H1 (cell line): ENCODE measurements around the gene IRS1. TPM values are rescaled to one million over a fixed set of nuclear protein-coding genes. Genes with fewer than 3 reads are reported as not detected.

Experiments used
- CTCF ChIA-PET: fragments of 300-600 bp; sonication (Branson Sonifier 250); formaldehyde crosslinking; loops from one replicate; lab custom pipeline; 2021; ENCODE audit not compliant: partially characterized antibody; lab: Charles Lee
- POLR2A ChIA-PET: fragments of 300-600 bp; sonication (Branson Sonifier 250); formaldehyde crosslinking; loops from one replicate; lab custom pipeline; 2021; ENCODE audit warnings: inconsistent platforms; ENCODE audit not compliant: partially characterized antibody; lab: Charles Lee
- DNase-seq, 2 experiments: peaks; one replicate each; pipeline versions ENCODE4 v3.0.0 to v3.0.0-alpha.2; 2010 to 2022; ENCODE audit warnings: low spot score in 2 of 2, low read depth in 1 of 2, mixed read lengths in 1 of 2
- FAIRE-seq: peaks from 2 replicates; lab custom pipeline; 2011; peaks lifted over from hg19 to GRCh38; lab: Jason Lieb, UNC
- H2AFZ ChIP-seq: 2 replicates; pipeline ENCODE4 v1.8.1; 2012; ENCODE audit warnings: low read length, inconsistent platforms
- H2AK5ac ChIP-seq: 2 replicates; pipeline ENCODE4 v1.6.1; 2013; ENCODE audit warnings: low read depth, low read length
- H2BK120ac ChIP-seq: replicated peaks from 2 replicates; pipeline ENCODE3; 2013; ENCODE audit warnings: low read depth, low read length, inconsistent platforms
- H2BK12ac ChIP-seq: 2 replicates; pipeline ENCODE4 v1.6.1; 2013; ENCODE audit warnings: low read depth, low read length
- H2BK15ac ChIP-seq: 2 replicates; pipeline ENCODE4 v1.6.1; 2013; ENCODE audit warnings: low read length
- H2BK20ac ChIP-seq: 2 replicates; pipeline ENCODE4 v1.6.1; 2013; ENCODE audit warnings: low read length
- H2BK5ac ChIP-seq: 2 replicates; pipeline ENCODE4 v1.6.1; 2013; ENCODE audit warnings: low read depth, low read length
- H3K14ac ChIP-seq: 2 replicates; pipeline ENCODE4 v1.6.1; 2013; ENCODE audit warnings: inconsistent platforms; ENCODE audit not compliant: insufficient read length
- H3K18ac ChIP-seq: 2 replicates; pipeline ENCODE4 v1.6.1; 2013; ENCODE audit warnings: low read length; ENCODE audit errors: extremely low read depth
- H3K23ac ChIP-seq: 2 replicates; pipeline ENCODE4 v1.6.1; 2013; ENCODE audit warnings: inconsistent platforms; ENCODE audit not compliant: insufficient read length
- H3K23me2 ChIP-seq: 2 replicates; pipeline ENCODE4 v1.6.1; 2013; ENCODE audit warnings: low read depth, low read length
- H3K27ac ChIP-seq: 2 replicates; pipeline ENCODE4 v1.6.1; 2011; ENCODE audit warnings: low read depth, low read length, inconsistent platforms
- H3K27me3 ChIP-seq, 4 experiments: replicated peaks in 1 of 4; 1 replicate in 1 of 4; 2 replicates in 3 of 4; pipeline versions ENCODE4 v1.6.1 to v1.8.1; 2011 to 2013; ENCODE audit warnings: low read length in 3 of 4, mild to moderate bottlenecking in 3 of 4, inconsistent platforms in 2 of 4, mixed read lengths in 2 of 4, moderate library complexity in 1 of 4; ENCODE audit not compliant: control insufficient read depth in 3 of 4, insufficient read depth in 3 of 4; ENCODE audit errors: extremely low read depth in 1 of 4
- H3K36me3 ChIP-seq, 4 experiments: 2 replicates each; pipeline versions ENCODE4 v1.6.1 to v1.8.1; 2011 to 2013; ENCODE audit warnings: mild to moderate bottlenecking in 4 of 4, low read length in 3 of 4, moderate library complexity in 2 of 4, control low read depth in 1 of 4, inconsistent platforms in 1 of 4; ENCODE audit not compliant: insufficient read depth in 4 of 4, control insufficient read depth in 2 of 4
- H3K4ac ChIP-seq: replicated peaks from 2 replicates; pipeline ENCODE3; 2013; ENCODE audit warnings: low read length, low read depth, mixed read lengths, inconsistent platforms; ENCODE audit not compliant: insufficient read length
- H3K4me1 ChIP-seq, 4 experiments: replicated peaks in 1 of 4; 1 replicate in 1 of 4; 2 replicates in 3 of 4; pipeline versions ENCODE4 v1.6.1 to v1.8.1; 2011 to 2013; ENCODE audit warnings: low read length in 3 of 4, inconsistent platforms in 2 of 4, mixed read lengths in 1 of 4; ENCODE audit not compliant: insufficient read depth in 4 of 4, control insufficient read depth in 3 of 4
- H3K4me2 ChIP-seq, 2 experiments: 2 replicates each; pipeline versions ENCODE4 v1.6.1 to v1.8.1; 2011 to 2013; ENCODE audit warnings: low read depth in 2 of 2, low read length in 2 of 2, control low read depth in 1 of 2, inconsistent platforms in 1 of 2, mild to moderate bottlenecking in 1 of 2; ENCODE audit not compliant: insufficient read depth in 1 of 2
- H3K4me3 ChIP-seq, 4 experiments: fragments of 200-600, 300-600 bp in 1 of 4; sonication (generic), shearing (Covaris generic), sonication (Bioruptor Twin) in 1 of 4; 2 replicates each; pipeline versions ENCODE4 v1.5.1 to v1.8.1; 2011 to 2016; ENCODE audit warnings: low read length in 4 of 4, low read depth in 3 of 4, control low read depth in 2 of 4, inconsistent platforms in 2 of 4, mild to moderate bottlenecking in 2 of 4, mixed read lengths in 1 of 4, moderate library complexity in 1 of 4; ENCODE audit not compliant: insufficient read depth in 2 of 4; ENCODE audit errors: extremely low read depth in 1 of 4
- H3K56ac ChIP-seq: replicated peaks from 2 replicates; pipeline ENCODE3; 2013; ENCODE audit warnings: low read depth, mild to moderate bottlenecking, mixed read lengths, low read length, inconsistent platforms; ENCODE audit not compliant: insufficient read length
- H3K79me1 ChIP-seq: 2 replicates; pipeline ENCODE4 v1.6.1; 2013; ENCODE audit warnings: low read depth, low read length, control low read depth
- H3K79me2 ChIP-seq, 2 experiments: 2 replicates each; pipeline versions ENCODE4 v1.6.1 to v1.8.1; 2012 to 2013; ENCODE audit warnings: low read length in 2 of 2, mild to moderate bottlenecking in 2 of 2, inconsistent platforms in 1 of 2; ENCODE audit not compliant: insufficient read depth in 2 of 2, control insufficient read depth in 1 of 2
- H3K9ac ChIP-seq, 4 experiments: replicated peaks in 1 of 4; 1 replicate in 1 of 4; 2 replicates in 3 of 4; pipeline versions ENCODE4 v1.6.1 to v1.8.1; 2011 to 2013; ENCODE audit warnings: low read depth in 3 of 4, low read length in 3 of 4, control low read depth in 2 of 4, mild to moderate bottlenecking in 2 of 4, moderate library complexity in 2 of 4, inconsistent platforms in 1 of 4; ENCODE audit errors: extremely low read depth in 1 of 4
- H3K9me3 ChIP-seq, 2 experiments: 2 replicates each; pipeline versions ENCODE4 v1.6.1 to v1.8.1; 2012 to 2013; ENCODE audit warnings: mild to moderate bottlenecking in 2 of 2, moderate library complexity in 2 of 2, control low read depth in 1 of 2, inconsistent platforms in 1 of 2, low read depth in 1 of 2, low read length in 1 of 2, mixed read lengths in 1 of 2; ENCODE audit not compliant: insufficient read depth in 2 of 2
- H4K20me1 ChIP-seq, 2 experiments: replicated peaks in 1 of 2; 2 replicates each; pipeline versions ENCODE3 to v1.8.1; 2011 to 2013; ENCODE audit warnings: inconsistent platforms in 2 of 2, low read length in 2 of 2, mild to moderate bottlenecking in 1 of 2; ENCODE audit not compliant: insufficient read depth in 2 of 2, control insufficient read depth in 1 of 2
- H4K5ac ChIP-seq: 2 replicates; pipeline ENCODE4 v1.6.1; 2013; ENCODE audit warnings: low read length, low read depth, mixed read lengths, inconsistent platforms; ENCODE audit not compliant: insufficient read length
- H4K8ac ChIP-seq: 2 replicates; pipeline ENCODE4 v1.8.0; 2013; ENCODE audit warnings: mild to moderate bottlenecking, moderate library complexity, low read length, inconsistent platforms; ENCODE audit not compliant: insufficient read depth; ENCODE audit errors: extremely low read depth
- H4K91ac ChIP-seq: replicated peaks from 2 replicates; pipeline ENCODE3; 2013; ENCODE audit warnings: low read length, mixed read lengths, inconsistent platforms; ENCODE audit not compliant: insufficient read length
- BCL11A ChIP-seq, 2 experiments: IDR thresholded peaks; one replicate each; pipeline ENCODE4 v1.6.1; 2011; ENCODE audit warnings: low read depth in 2 of 2, low read length in 2 of 2, mild to moderate bottlenecking in 2 of 2
- E2F6 ChIP-seq: IDR thresholded peaks from 2 replicates; pipeline ENCODE4 v1.6.1; 2012; ENCODE audit warnings: inconsistent platforms
- EGR1 ChIP-seq: IDR thresholded peaks from 2 replicates; pipeline ENCODE4 v1.6.1; 2011; ENCODE audit warnings: low read depth, low read length, borderline replicate concordance
- KDM1A ChIP-seq: fragments of 200-600, 300-600 bp; sonication (generic); IDR thresholded peaks from 2 replicates; pipeline ENCODE4 v1.7.1; 2016; ENCODE audit warnings: mild to moderate bottlenecking, low read length, borderline replicate concordance
- MAFK ChIP-seq: IDR thresholded peaks from 2 replicates; pipeline ENCODE4 v1.6.1; 2012; ENCODE audit warnings: low read depth, mild to moderate bottlenecking, improper control_type of control experiment, low read length
- POLR2A ChIP-seq, 2 experiments: IDR thresholded peaks; 1 replicate in 1 of 2; 2 replicates in 1 of 2; pipeline ENCODE4 v1.6.1; 2011; ENCODE audit warnings: low read depth in 2 of 2, low read length in 2 of 2, mild to moderate bottlenecking in 2 of 2; ENCODE audit errors: control extremely low read depth in 1 of 2
- POU5F1 ChIP-seq: IDR thresholded peaks from 2 replicates; pipeline ENCODE4 v1.6.1; 2011; ENCODE audit warnings: low read depth, mild to moderate bottlenecking, low read length, moderate library complexity
- RBBP5 ChIP-seq: IDR thresholded peaks from 2 replicates; pipeline ENCODE4 v1.7.1; 2012; ENCODE audit warnings: low read depth, mild to moderate bottlenecking, inconsistent platforms, low read length, moderate library complexity, borderline replicate concordance
- RXRA ChIP-seq: IDR thresholded peaks from 2 replicates; pipeline ENCODE4 v1.6.1; 2011; ENCODE audit warnings: low read depth, mild to moderate bottlenecking, low read length, moderate library complexity; ENCODE audit not compliant: insufficient read depth
- SAP30 ChIP-seq: fragments of 300-600 bp; sonication (generic); IDR thresholded peaks from 2 replicates; pipeline ENCODE4 v1.7.1; 2012; ENCODE audit warnings: low read length, moderate library complexity, mild to moderate bottlenecking, inconsistent platforms; ENCODE audit not compliant: insufficient read depth, insufficient replicate concordance
- SIN3A ChIP-seq, 2 experiments: IDR thresholded peaks in 1 of 2; conservative IDR thresholded peaks in 1 of 2; 2 replicates each; pipeline ENCODE4 v1.6.1; 2011 to 2012; ENCODE audit warnings: low read length in 2 of 2, improper control_type of control experiment in 1 of 2, low read depth in 1 of 2, mild to moderate bottlenecking in 1 of 2
- SUZ12 ChIP-seq: fragments of 200-600 bp; sonication (generic); IDR thresholded peaks from 2 replicates; pipeline ENCODE4 v1.6.1; 2012; ENCODE audit warnings: mild to moderate bottlenecking, inconsistent platforms, low read length, moderate library complexity, mixed read lengths
- TBP ChIP-seq: IDR thresholded peaks from 2 replicates; pipeline ENCODE4 v1.6.1; 2011; ENCODE audit warnings: low read depth, low read length, improper control_type of control experiment
- WGBS, 2 experiments: shearing (Covaris generic) in 1 of 2; methylation state at CpG; one replicate each; pipeline versions ENCODE4 v1.1.6 to v1.1.7; 2013 to 2015; ENCODE audit warnings: low lambda C conversion rate in 2 of 2, mixed read lengths in 2 of 2, inconsistent platforms in 1 of 2, low coverage in 1 of 2, missing lambda C conversion rate in 1 of 2; ENCODE audit not compliant: insufficient replicate concordance in 2 of 2, insufficient coverage in 1 of 2, insufficient read length in 1 of 2; ENCODE audit errors: extremely low coverage in 1 of 2, missing lambda C conversion rate in 1 of 2; 5-methylcytosine and 5-hydroxymethylcytosine counted together
- polyA plus RNA-seq, 7 experiments: library from polyadenylated mRNA; depleted of rRNA in 3 of 7; stranded (reverse) in 5 of 7; unstranded in 2 of 7; fragments of >200 nt in 5 of 7; fragments of 200-250 nt in 2 of 7; gene quantifications; 1 replicate in 5 of 7; 2 replicates in 1 of 7; 4 replicates in 1 of 7; pipeline versions ENCODE4 v1.2.1 to v1.2.3, GENCODE V29; 2011 to 2013; ENCODE audit warnings: missing spikeins in 2 of 7, mixed read lengths in 2 of 7
- total RNA-seq: library from RNA; stranded (reverse); fragmentation: NEBNext Ultra II Directional; extraction: Animal tissue kit (Norgen Biotek cat#: 25700); gene quantifications from 2 replicates; pipeline ENCODE4 v1.2.1, GENCODE V29; 2021

Gene IRS1
- total and polyA plus RNA-seq, 2 of the 8 experiments (the other 6 are each of a cell fraction or from before 2014, with no cell fraction given) = 9.1 to 26.9 TPM

- H3K14ac ChIP-seq = no peak overlapping the region
- H3K36me3 ChIP-seq = no peaks in the 10 kb centered on the region
- peaks cover 0 to 9% (median 4%) of the 10 kb centered on the region in 4 experiments; a peak in 4 of 7 replicates for H3K4me1 ChIP-seq
- H2BK15ac ChIP-seq = no peak overlapping the region
- H3K23me2 ChIP-seq = no peaks in the 10 kb centered on the region; the same call in 1 of the 2 replicates
- POLR2A ChIA-PET = no interaction called here
- CTCF ChIA-PET = interaction anchor here (0.6 kb wide), 1 partner anchor 348 kb away, joined by 3 read pairs; no protein-coding TSS in a partner anchor
- no peaks in the 10 kb centered on the region for H3K27me3 ChIP-seq
- no peak overlapping the region for H3K4me2 ChIP-seq
- 0 out of 4 replicates have a peak, but pooled peaks cover 0 to 3% of the 10 kb centered on the region in 2 experiments for H3K9me3 ChIP-seq
- no peak overlapping the region for H3K27ac ChIP-seq
- no peak overlapping the region for H2BK120ac ChIP-seq
- H3K9ac ChIP-seq = no peak overlapping the region
- H3K18ac ChIP-seq = no peak overlapping the region
- no peak overlapping the region for H4K91ac ChIP-seq
- H2AFZ ChIP-seq = no peak overlapping the region
- H3K79me1 ChIP-seq = no peaks in the 10 kb centered on the region
- no peak overlapping the region for H3K4me3 ChIP-seq
- H4K5ac ChIP-seq = no peak overlapping the region
- peaks cover 0 to 13% of the 10 kb centered on the region in 2 experiments; a peak in 2 of 4 replicates for H3K79me2 ChIP-seq
- H3K4ac ChIP-seq = no peak overlapping the region
- no peak overlapping the region for H2BK12ac ChIP-seq
- DNase-seq (no peak), FAIRE-seq (no peak)
- H3K23ac ChIP-seq = no peak overlapping the region
- no peak overlapping the region for H2BK20ac ChIP-seq
- no peak overlapping the region for H2BK5ac ChIP-seq
- no peak overlapping the region for H4K8ac ChIP-seq
- WGBS, 2 experiments = 89% methylated on average over 4 of the region's 4 CpGs; no CpG with 5 or more reads in 1 of the 2 experiments
- H4K20me1 ChIP-seq = peaks cover 0 to 3% of the 10 kb centered on the region in 2 experiments
- H2AK5ac ChIP-seq = no peak overlapping the region
- no peak overlapping the region for H3K56ac ChIP-seq
- TF ChIP-seq POLR2A (IDR thresholded peaks at IDR 0.05; ENCODE audit: control extremely low read depth in 1 of 2, low read depth in 2 of 2, low read length in 2 of 2) (no peak), SUZ12 (no peak), RXRA (no peak), SIN3A (conservative IDR thresholded peaks at IDR 0.05 in 1 of 2, IDR thresholded peaks at IDR 0.05 in 1 of 2; ENCODE audit: low read depth in 1 of 2, low read length in 2 of 2) (no peak), KDM1A (no peak), EGR1 (no peak), TBP (no peak), SAP30 (no peak), MAFK (no peak), BCL11A (IDR thresholded peaks at IDR 0.05; ENCODE audit: low read depth in 2 of 2, low read length in 2 of 2) (no peak), E2F6 (no peak), POU5F1 (no peak), RBBP5 (no peak)
These were observed 55.7 kb downstream of the IRS1 start for GRCh38 chr2:226743915-226744314.
